Frontal cortex (tissue), 4 donors: ENCODE data around the gene RNASE8. TPM values are rescaled to one million over a fixed set of nuclear protein-coding genes. Genes with fewer than 3 reads are reported as not detected.
A peak's percentile ranks its signal among the peaks of the same experiment; 100 is the strongest.

ENCODE experiments used
- DNase-seq, 2 donors: peaks; one replicate each; pipeline ENCODE4 v3.0.0; 2012; ENCODE audit warnings: low spot score in 2 of 2
- FAIRE-seq: peaks from 2 replicates; lab custom pipeline; 2012; peaks lifted over from hg19 to GRCh38; lab: Jason Lieb, UNC
- total RNA-seq: library from RNA; depleted of rRNA; stranded (reverse); fragments of >200 nt; gene quantifications from one replicate; pipeline ENCODE4 v1.2.3, GENCODE V29; 2014
- donor health status: control.
- donor health status: control.
- donor health status: control.

RNASE8 gene
- total RNA-seq, 1 donor from 2014 or later = not detected

- DNase-seq = peak; percentile 84 to 91
- no peak for FAIRE-seq
Measured at GRCh38 chr14:21070083-21070609, 12.5 kb downstream of the RNASE8 start, which contains the start of gene ARHGEF40. TSS of gene ARHGEF40 (plus strand) at chr14:21070304. CDS start at chr14:21070397, 93 bp downstream.

DNA sequence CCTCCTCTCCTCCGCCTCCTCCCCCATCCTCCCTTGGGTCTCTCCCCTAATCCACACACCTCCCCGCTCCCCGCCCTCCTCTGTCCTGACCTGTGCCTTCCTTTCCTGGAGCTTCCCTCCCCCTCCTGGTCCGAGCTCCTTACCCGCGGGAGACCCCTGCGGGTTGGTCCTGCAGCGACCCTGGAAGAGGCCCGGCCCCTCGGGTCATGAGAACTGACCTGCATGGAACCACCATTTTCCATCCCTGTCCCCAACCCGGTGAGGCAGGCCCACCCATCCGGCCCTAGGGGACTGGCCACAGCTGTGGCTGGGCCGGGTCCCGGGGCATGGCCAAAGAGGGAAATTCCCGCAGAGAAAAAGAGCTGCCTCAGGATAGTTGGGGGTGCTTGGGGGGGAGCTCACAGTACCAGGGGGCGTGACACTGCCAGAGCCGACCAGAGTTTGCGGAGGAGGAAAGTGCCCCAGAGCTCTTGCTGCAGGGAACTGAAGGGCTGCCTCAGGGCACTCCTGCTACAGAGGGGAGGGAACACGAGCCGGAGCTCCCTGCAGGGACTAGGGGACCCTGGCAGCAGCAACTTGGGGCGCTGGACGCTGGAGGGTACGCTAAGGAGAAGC lies 13.1 kb downstream of the RNASE8 start:
- peak; percentile 42 to 65 for DNase-seq
- FAIRE-seq = no peak

DNA sequence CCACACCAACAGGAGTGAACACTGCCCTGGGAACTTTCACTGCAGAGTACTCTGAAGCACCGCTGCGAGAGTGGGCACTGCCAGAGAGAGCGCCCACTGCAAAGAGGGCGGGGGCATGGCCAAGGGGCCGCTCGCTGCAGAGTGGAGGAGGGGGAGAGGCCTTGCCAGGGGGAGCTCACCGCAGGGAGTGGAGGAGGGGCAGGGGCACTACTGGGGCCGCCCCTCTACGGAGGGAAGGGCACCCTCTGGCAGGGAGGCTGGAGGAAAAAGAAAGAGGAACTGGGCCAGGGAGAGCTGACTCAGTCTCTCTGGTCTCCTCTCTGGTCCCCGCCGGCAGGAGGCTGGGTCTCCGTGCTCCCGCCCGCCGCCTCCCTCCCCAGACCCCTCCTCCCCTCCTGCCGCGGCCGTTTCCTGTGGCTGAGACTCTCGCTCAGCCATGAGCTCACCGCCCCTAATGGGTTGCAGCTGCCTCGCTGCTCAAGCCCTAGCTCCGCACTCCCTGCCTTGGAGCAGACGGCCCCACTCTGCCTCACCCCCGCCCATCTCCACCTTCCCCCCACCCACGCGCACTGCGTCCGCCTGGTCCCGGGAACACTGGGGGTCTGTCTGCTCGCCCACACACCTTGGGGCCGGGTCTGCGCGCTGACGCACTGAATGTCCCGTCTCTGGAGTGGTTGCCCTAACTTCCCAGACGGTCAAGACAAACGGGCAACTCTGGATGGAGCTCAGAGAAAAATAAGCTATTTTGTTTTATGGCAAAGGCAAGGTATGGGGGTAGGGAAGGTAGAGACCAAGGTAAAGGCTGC lies 13.8 kb downstream of the RNASE8 start:
- no peak for FAIRE-seq
- DNase-seq = peak; percentile 81 to 84

DNA sequence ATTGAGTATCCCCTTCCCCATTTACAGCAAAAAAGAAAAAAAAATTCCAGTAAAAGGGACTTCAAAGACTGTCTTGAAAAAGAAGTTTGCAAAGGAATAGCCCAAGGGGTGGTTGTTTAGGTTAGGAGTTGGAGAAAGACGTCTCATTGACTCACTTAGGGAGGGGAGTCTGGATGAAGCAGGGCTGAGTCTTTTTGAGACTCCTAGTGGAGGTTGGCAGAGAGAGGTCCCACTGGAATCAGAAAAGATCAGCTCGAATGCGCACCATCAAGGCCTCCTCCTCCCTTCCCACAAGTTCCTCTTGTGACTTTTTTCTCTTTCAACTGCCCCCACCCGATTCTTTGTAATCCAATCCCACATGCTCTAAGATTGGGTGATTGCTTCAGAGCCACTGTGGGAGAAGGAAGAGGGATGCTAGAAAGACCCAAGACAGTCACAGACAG lies 14.4 kb downstream of the RNASE8 start:
- DNase-seq (peak; percentile 41 to 42), FAIRE-seq (no peak)

- FAIRE-seq (no peak), DNase-seq (peak; percentile 12 to 29)
Measured at GRCh38 chr14:21072781-21073339, 15.2 kb downstream of the RNASE8 start.

- no peak for FAIRE-seq
- no peak for DNase-seq
Measured at GRCh38 chr14:21073921-21074320, 16.3 kb downstream of the RNASE8 start.

- DNase-seq = peak; percentile 10 to 17
- FAIRE-seq = no peak
Measured at GRCh38 chr14:21074398-21075272, 17.0 kb downstream of the RNASE8 start.

GRCh38 chr14:21075719-21076437 lies 18.3 kb downstream of the RNASE8 start:
- no peak for DNase-seq
- FAIRE-seq = no peak

GRCh38 chr14:21077672-21078071 lies 20.1 kb downstream of the RNASE8 start:
- DNase-seq (no peak), FAIRE-seq (no peak)

GRCh38 chr14:21078287-21078686 lies 20.7 kb downstream of the RNASE8 start:
- no peak for FAIRE-seq
- peak; percentile 35 to 59 for DNase-seq

- DNase-seq (no peak), FAIRE-seq (no peak)
Measured at GRCh38 chr14:21078726-21079125, 21.1 kb downstream of the RNASE8 start.

GRCh38 chr14:21081521-21082142 lies 24.0 kb downstream of the RNASE8 start:
- DNase-seq = no peak
- no peak for FAIRE-seq

GRCh38 chr14:21083565-21084325 lies 26.1 kb downstream of the RNASE8 start:
- FAIRE-seq = no peak
- DNase-seq = no peak

GRCh38 chr14:21084396-21084795 lies 26.8 kb downstream of the RNASE8 start:
- DNase-seq (no peak), FAIRE-seq (no peak)

DNA sequence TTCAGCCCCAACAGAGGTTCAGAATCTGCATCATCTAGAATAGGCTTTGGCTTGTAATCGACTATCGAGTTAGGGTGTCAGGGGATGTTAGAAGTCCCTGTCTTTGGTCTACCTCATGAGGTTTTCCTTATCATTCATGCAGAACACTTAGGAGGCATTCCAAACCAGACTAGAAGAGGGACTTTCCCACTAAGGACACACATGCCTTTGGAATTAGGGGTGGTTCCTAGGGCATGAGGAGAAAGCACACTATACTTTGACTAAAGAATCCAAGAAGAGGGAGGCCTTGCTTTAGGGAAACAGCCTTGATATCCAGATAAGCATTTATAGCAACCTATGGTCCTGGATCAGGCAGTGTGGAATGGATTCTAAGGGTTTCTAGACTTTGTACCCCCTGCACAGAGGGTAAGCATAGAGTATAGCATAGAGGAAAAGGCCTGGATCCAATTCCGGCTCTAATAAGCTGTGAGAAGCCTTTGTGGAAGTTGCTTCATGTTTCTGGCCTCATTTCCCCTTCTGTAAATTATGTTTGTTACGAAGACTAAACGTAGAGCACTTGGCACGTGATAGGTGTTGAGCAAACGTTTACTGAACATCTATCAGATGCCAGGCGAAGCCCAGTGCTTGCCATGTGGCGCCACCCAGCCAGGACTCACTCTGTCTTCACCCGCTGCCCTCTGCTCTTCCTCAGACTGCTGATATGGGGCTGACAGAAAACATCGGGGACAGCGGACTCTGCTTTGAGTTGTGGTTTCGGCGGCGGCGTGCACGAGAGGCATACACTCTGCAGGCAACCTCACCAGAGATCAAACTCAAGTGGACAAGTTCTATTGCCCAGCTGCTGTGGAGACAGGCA lies 27.6 kb downstream of the RNASE8 start:
- DNase-seq (no peak), FAIRE-seq (no peak)

- FAIRE-seq (no peak), DNase-seq (no peak)
Measured at GRCh38 chr14:21086908-21087293, 29.3 kb downstream of the RNASE8 start.
